OCI-LY1 (cell line): Measurements from ENCODE around the gene MC1R.

ENCODE experiments used
- CTCF ChIP-seq: fragments of 200-600 bp; sonication (generic), shearing (Covaris generic); IDR thresholded peaks from 2 replicates; pipeline ENCODE4 v1.5.1; 2017; ENCODE audit warnings: mild to moderate bottlenecking, antibody characterized with exemption, low read length, moderate library complexity, mixed read lengths
- EZH2 ChIP-seq: fragments of 200-600 bp; sonication (generic), shearing (Covaris generic); IDR thresholded peaks from 2 replicates; pipeline ENCODE4 v1.8.0; 2017; ENCODE audit warnings: borderline replicate concordance, mixed run types, mild to moderate bottlenecking, antibody characterized with exemption, low read length, moderate library complexity, mixed read lengths

DNA sequence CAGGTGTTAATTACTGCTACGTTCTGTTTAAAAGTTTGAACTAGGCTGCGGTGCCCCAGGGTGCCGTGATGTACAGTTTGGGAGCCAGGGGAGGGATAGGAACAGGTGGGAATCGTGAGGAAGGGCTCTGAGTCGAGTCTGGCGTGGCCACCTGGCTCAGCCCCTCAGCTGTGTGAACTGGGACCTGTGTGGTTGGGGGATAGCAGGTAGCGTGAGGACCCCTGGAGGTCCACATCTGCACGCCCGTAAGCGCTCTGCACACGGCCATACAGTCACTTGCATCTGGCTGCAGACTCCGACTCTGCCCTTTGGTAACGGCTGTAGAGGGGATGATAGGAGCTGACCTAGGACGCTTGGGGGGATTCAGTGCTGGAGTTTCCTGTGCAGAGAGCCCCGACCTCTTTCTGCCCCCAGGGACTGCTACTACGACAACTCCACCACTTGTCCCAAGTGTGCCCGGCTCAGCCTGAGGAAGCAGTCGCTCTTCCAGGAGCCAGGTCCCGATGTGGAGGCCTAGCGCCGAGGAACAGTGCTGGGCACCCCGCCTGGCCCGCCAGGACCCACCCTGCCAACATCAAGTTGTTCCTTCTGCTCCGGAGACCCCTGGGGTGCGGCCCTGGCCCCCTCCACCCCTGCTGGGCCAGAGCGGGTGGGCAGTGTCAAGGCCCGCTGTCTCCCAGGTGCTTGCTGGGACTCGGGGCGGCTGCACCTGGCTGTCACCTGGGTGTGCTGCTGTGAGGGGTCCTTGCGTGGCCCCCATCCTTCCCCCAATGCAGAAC lies 47.0 kb downstream of the MC1R start:
- TF ChIP-seq CTCF (no peak), EZH2 (no peak)
